H1 (cell line): Measurements from ENCODE around the gene RFX2. TPM values are rescaled to one million over a fixed set of nuclear protein-coding genes. Genes with fewer than 3 reads are reported as not detected.

Experiments
- CTCF ChIA-PET: fragments of 300-600 bp; sonication (Branson Sonifier 250); formaldehyde crosslinking; loops from one replicate; lab custom pipeline; 2021; ENCODE audit not compliant: partially characterized antibody; lab: Charles Lee
- POLR2A ChIA-PET: fragments of 300-600 bp; sonication (Branson Sonifier 250); formaldehyde crosslinking; loops from one replicate; lab custom pipeline; 2021; ENCODE audit warnings: inconsistent platforms; ENCODE audit not compliant: partially characterized antibody; lab: Charles Lee
- DNase-seq, 2 experiments: peaks; one replicate each; pipeline versions ENCODE4 v3.0.0 to v3.0.0-alpha.2; 2010 to 2022; ENCODE audit warnings: low spot score in 2 of 2, low read depth in 1 of 2, mixed read lengths in 1 of 2
- FAIRE-seq: peaks from 2 replicates; lab custom pipeline; 2011; peaks lifted over from hg19 to GRCh38; lab: Jason Lieb, UNC
- H2AFZ ChIP-seq: 2 replicates; pipeline ENCODE4 v1.8.1; 2012; ENCODE audit warnings: low read length, inconsistent platforms
- H2AK5ac ChIP-seq: 2 replicates; pipeline ENCODE4 v1.6.1; 2013; ENCODE audit warnings: low read depth, low read length
- H2BK120ac ChIP-seq: replicated peaks from 2 replicates; pipeline ENCODE3; 2013; ENCODE audit warnings: low read depth, low read length, inconsistent platforms
- H2BK12ac ChIP-seq: 2 replicates; pipeline ENCODE4 v1.6.1; 2013; ENCODE audit warnings: low read depth, low read length
- H2BK15ac ChIP-seq: 2 replicates; pipeline ENCODE4 v1.6.1; 2013; ENCODE audit warnings: low read length
- H2BK20ac ChIP-seq: 2 replicates; pipeline ENCODE4 v1.6.1; 2013; ENCODE audit warnings: low read length
- H2BK5ac ChIP-seq: 2 replicates; pipeline ENCODE4 v1.6.1; 2013; ENCODE audit warnings: low read depth, low read length
- H3K14ac ChIP-seq: 2 replicates; pipeline ENCODE4 v1.6.1; 2013; ENCODE audit warnings: inconsistent platforms; ENCODE audit not compliant: insufficient read length
- H3K18ac ChIP-seq: 2 replicates; pipeline ENCODE4 v1.6.1; 2013; ENCODE audit warnings: low read length; ENCODE audit errors: extremely low read depth
- H3K23ac ChIP-seq: 2 replicates; pipeline ENCODE4 v1.6.1; 2013; ENCODE audit warnings: inconsistent platforms; ENCODE audit not compliant: insufficient read length
- H3K23me2 ChIP-seq: 2 replicates; pipeline ENCODE4 v1.6.1; 2013; ENCODE audit warnings: low read depth, low read length
- H3K27ac ChIP-seq: 2 replicates; pipeline ENCODE4 v1.6.1; 2011; ENCODE audit warnings: low read depth, low read length, inconsistent platforms
- H3K27me3 ChIP-seq, 4 experiments: replicated peaks in 1 of 4; 1 replicate in 1 of 4; 2 replicates in 3 of 4; pipeline versions ENCODE4 v1.6.1 to v1.8.1; 2011 to 2013; ENCODE audit warnings: low read length in 3 of 4, mild to moderate bottlenecking in 3 of 4, inconsistent platforms in 2 of 4, mixed read lengths in 2 of 4, moderate library complexity in 1 of 4; ENCODE audit not compliant: control insufficient read depth in 3 of 4, insufficient read depth in 3 of 4; ENCODE audit errors: extremely low read depth in 1 of 4
- H3K36me3 ChIP-seq, 4 experiments: 2 replicates each; pipeline versions ENCODE4 v1.6.1 to v1.8.1; 2011 to 2013; ENCODE audit warnings: mild to moderate bottlenecking in 4 of 4, low read length in 3 of 4, moderate library complexity in 2 of 4, control low read depth in 1 of 4, inconsistent platforms in 1 of 4; ENCODE audit not compliant: insufficient read depth in 4 of 4, control insufficient read depth in 2 of 4
- H3K4ac ChIP-seq: replicated peaks from 2 replicates; pipeline ENCODE3; 2013; ENCODE audit warnings: low read length, low read depth, mixed read lengths, inconsistent platforms; ENCODE audit not compliant: insufficient read length
- H3K4me1 ChIP-seq, 4 experiments: replicated peaks in 1 of 4; 1 replicate in 1 of 4; 2 replicates in 3 of 4; pipeline versions ENCODE4 v1.6.1 to v1.8.1; 2011 to 2013; ENCODE audit warnings: low read length in 3 of 4, inconsistent platforms in 2 of 4, mixed read lengths in 1 of 4; ENCODE audit not compliant: insufficient read depth in 4 of 4, control insufficient read depth in 3 of 4
- H3K4me2 ChIP-seq, 2 experiments: 2 replicates each; pipeline versions ENCODE4 v1.6.1 to v1.8.1; 2011 to 2013; ENCODE audit warnings: low read depth in 2 of 2, low read length in 2 of 2, control low read depth in 1 of 2, inconsistent platforms in 1 of 2, mild to moderate bottlenecking in 1 of 2; ENCODE audit not compliant: insufficient read depth in 1 of 2
- H3K4me3 ChIP-seq, 4 experiments: fragments of 200-600, 300-600 bp in 1 of 4; sonication (generic), shearing (Covaris generic), sonication (Bioruptor Twin) in 1 of 4; 2 replicates each; pipeline versions ENCODE4 v1.5.1 to v1.8.1; 2011 to 2016; ENCODE audit warnings: low read length in 4 of 4, low read depth in 3 of 4, control low read depth in 2 of 4, inconsistent platforms in 2 of 4, mild to moderate bottlenecking in 2 of 4, mixed read lengths in 1 of 4, moderate library complexity in 1 of 4; ENCODE audit not compliant: insufficient read depth in 2 of 4; ENCODE audit errors: extremely low read depth in 1 of 4
- H3K56ac ChIP-seq: replicated peaks from 2 replicates; pipeline ENCODE3; 2013; ENCODE audit warnings: low read depth, mild to moderate bottlenecking, mixed read lengths, low read length, inconsistent platforms; ENCODE audit not compliant: insufficient read length
- H3K79me1 ChIP-seq: 2 replicates; pipeline ENCODE4 v1.6.1; 2013; ENCODE audit warnings: low read depth, low read length, control low read depth
- H3K79me2 ChIP-seq, 2 experiments: 2 replicates each; pipeline versions ENCODE4 v1.6.1 to v1.8.1; 2012 to 2013; ENCODE audit warnings: low read length in 2 of 2, mild to moderate bottlenecking in 2 of 2, inconsistent platforms in 1 of 2; ENCODE audit not compliant: insufficient read depth in 2 of 2, control insufficient read depth in 1 of 2
- H3K9ac ChIP-seq, 4 experiments: replicated peaks in 1 of 4; 1 replicate in 1 of 4; 2 replicates in 3 of 4; pipeline versions ENCODE4 v1.6.1 to v1.8.1; 2011 to 2013; ENCODE audit warnings: low read depth in 3 of 4, low read length in 3 of 4, control low read depth in 2 of 4, mild to moderate bottlenecking in 2 of 4, moderate library complexity in 2 of 4, inconsistent platforms in 1 of 4; ENCODE audit errors: extremely low read depth in 1 of 4
- H3K9me3 ChIP-seq, 2 experiments: 2 replicates each; pipeline versions ENCODE4 v1.6.1 to v1.8.1; 2012 to 2013; ENCODE audit warnings: mild to moderate bottlenecking in 2 of 2, moderate library complexity in 2 of 2, control low read depth in 1 of 2, inconsistent platforms in 1 of 2, low read depth in 1 of 2, low read length in 1 of 2, mixed read lengths in 1 of 2; ENCODE audit not compliant: insufficient read depth in 2 of 2
- H4K20me1 ChIP-seq, 2 experiments: replicated peaks in 1 of 2; 2 replicates each; pipeline versions ENCODE3 to v1.8.1; 2011 to 2013; ENCODE audit warnings: inconsistent platforms in 2 of 2, low read length in 2 of 2, mild to moderate bottlenecking in 1 of 2; ENCODE audit not compliant: insufficient read depth in 2 of 2, control insufficient read depth in 1 of 2
- H4K5ac ChIP-seq: 2 replicates; pipeline ENCODE4 v1.6.1; 2013; ENCODE audit warnings: low read length, low read depth, mixed read lengths, inconsistent platforms; ENCODE audit not compliant: insufficient read length
- H4K8ac ChIP-seq: 2 replicates; pipeline ENCODE4 v1.8.0; 2013; ENCODE audit warnings: mild to moderate bottlenecking, moderate library complexity, low read length, inconsistent platforms; ENCODE audit not compliant: insufficient read depth; ENCODE audit errors: extremely low read depth
- H4K91ac ChIP-seq: replicated peaks from 2 replicates; pipeline ENCODE3; 2013; ENCODE audit warnings: low read length, mixed read lengths, inconsistent platforms; ENCODE audit not compliant: insufficient read length
- CHD1 ChIP-seq: IDR thresholded peaks from 2 replicates; pipeline ENCODE4 v1.6.1; 2012; ENCODE audit warnings: low read depth, low read length, improper control_type of control experiment
- CTBP2 ChIP-seq: IDR thresholded peaks from 2 replicates; pipeline ENCODE4 v1.7.0; 2011; ENCODE audit warnings: borderline replicate concordance, mild to moderate bottlenecking, moderate library complexity, mixed read lengths, low read length; ENCODE audit not compliant: insufficient read depth, insufficient read length
- EGR1 ChIP-seq: IDR thresholded peaks from 2 replicates; pipeline ENCODE4 v1.6.1; 2011; ENCODE audit warnings: low read depth, low read length, borderline replicate concordance
- FOSL1 ChIP-seq: IDR thresholded peaks from 2 replicates; pipeline ENCODE4 v1.6.1; 2011; ENCODE audit warnings: mild to moderate bottlenecking, low read depth, low read length, moderate library complexity; ENCODE audit not compliant: insufficient read depth
- HDAC6 ChIP-seq: IDR thresholded peaks from one replicate; pipeline ENCODE4 v1.7.1; 2012; ENCODE audit warnings: low read depth, mild to moderate bottlenecking, inconsistent platforms, low read length, moderate library complexity
- KDM5A ChIP-seq: fragments of 200-600 bp; IDR thresholded peaks from 2 replicates; pipeline ENCODE4 v1.7.1; 2012; ENCODE audit warnings: mild to moderate bottlenecking, low read length, inconsistent platforms, mixed read lengths
- MAFK ChIP-seq: IDR thresholded peaks from 2 replicates; pipeline ENCODE4 v1.6.1; 2012; ENCODE audit warnings: low read depth, mild to moderate bottlenecking, improper control_type of control experiment, low read length
- RAD21 ChIP-seq, 2 experiments: IDR thresholded peaks in 1 of 2; conservative IDR thresholded peaks in 1 of 2; 2 replicates each; pipeline ENCODE4 v1.6.1; 2011; ENCODE audit warnings: low read depth in 2 of 2, low read length in 2 of 2, improper control_type of control experiment in 1 of 2, inconsistent platforms in 1 of 2, mild to moderate bottlenecking in 1 of 2, moderate library complexity in 1 of 2
- RBBP5 ChIP-seq: IDR thresholded peaks from 2 replicates; pipeline ENCODE4 v1.7.1; 2012; ENCODE audit warnings: low read depth, mild to moderate bottlenecking, inconsistent platforms, low read length, moderate library complexity, borderline replicate concordance
- RNF2 ChIP-seq: fragments of 200-900, 300-1000 bp; sonication (generic); IDR thresholded peaks from 2 replicates; pipeline ENCODE4 v1.7.1; 2016; ENCODE audit warnings: borderline replicate concordance, low read depth, mild to moderate bottlenecking, antibody characterized with exemption, low read length; ENCODE audit not compliant: poor library complexity, severe bottlenecking; ENCODE audit errors: missing control alignments
- TAF7 ChIP-seq: optimal IDR thresholded peaks from 2 replicates; pipeline ENCODE3; 2011; ENCODE audit warnings: low read depth, mild to moderate bottlenecking, inconsistent platforms, low read length, moderate library complexity, borderline replicate concordance
- TCF12 ChIP-seq: IDR thresholded peaks from 2 replicates; pipeline ENCODE4 v1.6.1; 2011; ENCODE audit warnings: low read depth, mild to moderate bottlenecking, low read length
- TEAD4 ChIP-seq: IDR thresholded peaks from 2 replicates; pipeline ENCODE4 v1.6.1; 2012; ENCODE audit warnings: low read depth, low read length, inconsistent platforms, mixed read lengths
- WGBS, 2 experiments: shearing (Covaris generic) in 1 of 2; methylation state at CpG; one replicate each; pipeline versions ENCODE4 v1.1.6 to v1.1.7; 2013 to 2015; ENCODE audit warnings: low lambda C conversion rate in 2 of 2, mixed read lengths in 2 of 2, inconsistent platforms in 1 of 2, low coverage in 1 of 2, missing lambda C conversion rate in 1 of 2; ENCODE audit not compliant: insufficient replicate concordance in 2 of 2, insufficient coverage in 1 of 2, insufficient read length in 1 of 2; ENCODE audit errors: extremely low coverage in 1 of 2, missing lambda C conversion rate in 1 of 2; 5-methylcytosine and 5-hydroxymethylcytosine counted together
- polyA plus RNA-seq, 7 experiments: library from polyadenylated mRNA; depleted of rRNA in 3 of 7; stranded (reverse) in 5 of 7; unstranded in 2 of 7; fragments of >200 nt in 5 of 7; fragments of 200-250 nt in 2 of 7; gene quantifications; 1 replicate in 5 of 7; 2 replicates in 1 of 7; 4 replicates in 1 of 7; pipeline versions ENCODE4 v1.2.1 to v1.2.3, GENCODE V29; 2011 to 2013; ENCODE audit warnings: missing spikeins in 2 of 7, mixed read lengths in 2 of 7
- total RNA-seq: library from RNA; stranded (reverse); fragmentation: NEBNext Ultra II Directional; extraction: Animal tissue kit (Norgen Biotek cat#: 25700); gene quantifications from 2 replicates; pipeline ENCODE4 v1.2.1, GENCODE V29; 2021

Gene RFX2
- total and polyA plus RNA-seq, 2 of the 8 experiments (the other 6 are each of a cell fraction or from before 2014, with no cell fraction given) = 4.8 to 5.3 TPM

GRCh38 chr19:6062274-6062673 lies 48.0 kb downstream of the RFX2 start:
- peak overlapping the region; percentile 45; the same call in 1 of the 2 replicates for H2BK12ac ChIP-seq
- no peaks in the 10 kb centered on the region for H3K9me3 ChIP-seq
- H3K56ac ChIP-seq = no peak overlapping the region
- no peak overlapping the region for H2BK20ac ChIP-seq
- H4K20me1 ChIP-seq = peaks cover 2 to 4% of the 10 kb centered on the region in 2 experiments
- no peak overlapping the region for H4K8ac ChIP-seq
- H4K91ac ChIP-seq = no peak overlapping the region
- H3K79me2 ChIP-seq = no peaks in the 10 kb centered on the region
- no peak overlapping the region for H3K4me3 ChIP-seq
- 0 out of 7 replicates have a peak, but pooled peaks cover 0 to 2% (median 0%) of the 10 kb centered on the region in 4 experiments for H3K27me3 ChIP-seq
- WGBS, 2 experiments = 93% methylated on average over 11 of the region's 11 CpGs; no CpG with 5 or more reads in 1 of the 2 experiments
- CTCF ChIA-PET = interaction anchor here (0.9 to 4.1 kb wide), 2 partner anchors 14 to 63 kb away, joined by 3 to 17 read pairs; no protein-coding TSS in a partner anchor
- H3K23me2 ChIP-seq = 0 out of 2 replicates have a peak, but pooled peaks cover 2% of the 10 kb centered on the region
- no peak overlapping the region for H4K5ac ChIP-seq
- H2AFZ ChIP-seq = no peak overlapping the region
- H2BK120ac ChIP-seq = no peak overlapping the region
- no peak overlapping the region for H2BK5ac ChIP-seq
- H3K23ac ChIP-seq = no peak overlapping the region
- no peak overlapping the region for H3K9ac ChIP-seq
- no peaks in the 10 kb centered on the region for H3K36me3 ChIP-seq
- no peaks in the 10 kb centered on the region for H3K79me1 ChIP-seq
- no peak overlapping the region for H3K14ac ChIP-seq
- no peak overlapping the region for H3K18ac ChIP-seq
- no peak for DNase-seq
- no peak overlapping the region for H3K4ac ChIP-seq
- H3K4me1 ChIP-seq = peaks cover 3 to 6% (median 5%) of the 10 kb centered on the region in 4 experiments; a peak in 6 of 7 replicates
- FAIRE-seq = no peak
- no peak overlapping the region for H2BK15ac ChIP-seq
- H3K4me2 ChIP-seq = no peak overlapping the region
- peak overlapping the region; percentile 7; the same call in 1 of the 2 replicates for H2AK5ac ChIP-seq
- POLR2A ChIA-PET = interaction anchor here (0.5 to 0.8 kb wide), 2 partner anchors 30 to 63 kb away, joined by 3 read pairs; no protein-coding TSS in a partner anchor
- no peak overlapping the region for H3K27ac ChIP-seq
- TF ChIP-seq EGR1 (no peak), RAD21 (IDR thresholded peaks at IDR 0.05 in 1 of 2, conservative IDR thresholded peaks at IDR 0.05 in 1 of 2; ENCODE audit: low read depth in 2 of 2, low read length in 2 of 2) (no peak), MAFK (no peak), TCF12 (no peak), CTBP2 (no peak), KDM5A (no peak), CHD1 (no peak), FOSL1 (no peak), RBBP5 (no peak), HDAC6 (no peak), TAF7 (no peak), TEAD4 (no peak), RNF2 (no peak)
